ENCODE data around the gene ZNF692.

- no peak for TF ChIP-seq CTCF (IDR thresholded peaks at IDR 0.05; ENCODE audit: borderline replicate concordance, extremely low read depth, low read length, poor library complexity, severe bottlenecking)
- TF ChIP-seq EZH2 (IDR thresholded peaks at IDR 0.05; ENCODE audit: borderline replicate concordance, low read depth, low read length, severe bottlenecking) = no peak
Measured at GRCh38 chr1:248825573-248825908, 33.3 kb downstream of the ZNF692 start.
